Caki2 (cell line): ENCODE data around the gene HMCES. TPM values are rescaled to one million over a fixed set of nuclear protein-coding genes. Genes with fewer than 3 reads are reported as not detected.
A peak's percentile ranks its signal among the peaks of the same experiment; 100 is the strongest.

Experiments used
- DNase-seq: peaks from one replicate; pipeline ENCODE4 v3.0.0-alpha.2; 2015; ENCODE audit warnings: low read depth
- in situ Hi-C: cut with HindIII; loops from 2 replicates; pipeline ENCODE4 v1.10.0; 2016; ENCODE audit warnings: low sequenced_read_pairs, low pct_unique_long_range_greater_than_20kb, mixed read lengths
- total RNA-seq: library from RNA; depleted of rRNA; stranded (reverse); fragments of >200 nt; shearing (Covaris generic); gene quantifications from 2 replicates; pipeline ENCODE4 v1.2.3, GENCODE V29; 2014; ENCODE audit warnings: low replicate concordance

The HMCES gene
- total RNA-seq, 1 experiment from 2014 or later: 44.9 TPM

GRCh38 chr3:129314386-129315222 lies 35.9 kb downstream of the HMCES start:
- in situ Hi-C loops: no loop called here
- DNase-seq: peak; percentile 89

- DNase-seq: peak; percentile 33
- in situ Hi-C loops: no loop called here
Measured at GRCh38 chr3:129315223-129315997, 36.7 kb downstream of the HMCES start.

- in situ Hi-C loops: no loop called here
- no peak for DNase-seq
Measured at GRCh38 chr3:129315998-129316247, 37.3 kb downstream of the HMCES start.

GRCh38 chr3:129316248-129317013 lies 37.8 kb downstream of the HMCES start:
- DNase-seq: peak; percentile 73
- in situ Hi-C loops: no loop called here

- in situ Hi-C loops: no loop called here
Measured at GRCh38 chr3:129317014-129317771, 38.5 kb downstream of the HMCES start.

GRCh38 chr3:129317848-129318247 lies 39.2 kb downstream of the HMCES start:
- in situ Hi-C loops: no loop called here
- DNase-seq: no peak

More at GRCh38 chr3:129317014-129317771, 38.5 kb downstream of the HMCES start:
- no peak for DNase-seq

- DNase-seq: no peak
- in situ Hi-C loops: no loop called here
Measured at GRCh38 chr3:129318921-129319320, 40.3 kb downstream of the HMCES start.

GRCh38 chr3:129320261-129320660 lies 41.6 kb downstream of the HMCES start:
- in situ Hi-C loops: no loop called here
- no peak for DNase-seq

- no peak for DNase-seq
- in situ Hi-C loops: no loop called here
Measured at GRCh38 chr3:129320825-129321487, 42.3 kb downstream of the HMCES start.

GRCh38 chr3:129321887-129322286 lies 43.2 kb downstream of the HMCES start:
- in situ Hi-C loops: no loop called here
- no peak for DNase-seq

- no peak for DNase-seq
- in situ Hi-C loops: no loop called here
Measured at GRCh38 chr3:129323651-129324294, 45.1 kb downstream of the HMCES start.

GRCh38 chr3:129324855-129325254 lies 46.2 kb downstream of the HMCES start:
- DNase-seq: no peak
- in situ Hi-C loops: no loop called here

- no peak for DNase-seq
- in situ Hi-C loops: no loop called here
Measured at GRCh38 chr3:129325383-129325782, 46.7 kb downstream of the HMCES start.

- in situ Hi-C loops: no loop called here
- no peak for DNase-seq
Measured at GRCh38 chr3:129326138-129326537, 47.5 kb downstream of the HMCES start.

GRCh38 chr3:129326595-129326994 lies 47.9 kb downstream of the HMCES start:
- in situ Hi-C loops: no loop called here
- no peak for DNase-seq

GRCh38 chr3:129327510-129327909 lies 48.8 kb downstream of the HMCES start:
- no peak for DNase-seq

GRCh38 chr3:129329858-129330257 lies 51.2 kb downstream of the HMCES start:
- DNase-seq: no peak
- in situ Hi-C loops: no loop called here

More at GRCh38 chr3:129327510-129327909, 48.8 kb downstream of the HMCES start:
- in situ Hi-C loops: no loop called here
